22Rv1 (cell line): ENCODE measurements around the gene ROR1.

ENCODE experiments used
- CTCF ChIP-seq: fragments of 450-650 bp; IDR thresholded peaks from 2 replicates; pipeline ENCODE4 v1.5.1; 2017; ENCODE audit warnings: mild to moderate bottlenecking
- ZFX ChIP-seq: fragments of 450-650 bp; IDR thresholded peaks from 2 replicates; pipeline ENCODE4 v1.6.1; 2017; ENCODE audit warnings: antibody characterized with exemption, borderline replicate concordance

DNA sequence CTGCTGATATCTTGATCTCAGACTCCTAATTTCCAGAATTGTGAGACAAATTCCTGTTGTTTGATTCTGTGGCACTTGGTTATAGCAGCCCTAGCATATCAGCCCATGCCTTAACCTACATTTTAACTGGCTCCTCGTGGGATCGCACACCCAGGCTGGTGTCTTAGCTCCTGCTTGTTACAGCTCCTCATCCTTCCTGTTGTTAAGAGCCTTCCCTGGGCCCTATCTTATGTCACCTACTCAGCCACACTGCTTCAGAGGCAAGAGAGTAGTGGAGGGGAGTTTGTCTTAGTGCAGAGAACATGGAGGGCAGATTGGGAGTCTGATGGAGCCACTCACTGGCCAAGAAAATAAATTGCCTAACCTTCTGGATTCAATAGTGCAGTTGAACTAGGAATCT lies 131.0 kb downstream of the ROR1 start:
- TF ChIP-seq CTCF (no peak), ZFX (no peak)
